HCT116 (cell line): Measurements from ENCODE around the gene GRB2. TPM values are rescaled to one million over a fixed set of nuclear protein-coding genes. Genes with fewer than 3 reads are reported as not detected.

ENCODE experiments used
- ATAC-seq: fragments of 200-7000 bp; cut with Tn5 transposase; 2 replicates; pipeline ENCODE4 v1.9.1; 2020; ENCODE audit warnings: mild to moderate bottlenecking, moderate library complexity
- BruUV-seq: library from RNA; stranded (reverse); fragments of 400-500 nt; replicated peaks from 2 replicates; lab custom pipeline; 2021; lab: Mats Ljungman, UMichigan
- CTCF ChIA-PET: fragments of 300-600 bp; sonication (Branson Sonifier 250); formaldehyde crosslinking; loops from one replicate; lab custom pipeline; 2021; ENCODE audit warnings: antibody characterized with exemption; lab: Charles Lee
- POLR2A ChIA-PET: fragments of 300-600, 350-600 bp; sonication (Branson Sonifier 250); formaldehyde crosslinking; loops from one replicate; lab custom pipeline; 2021; ENCODE audit warnings: antibody characterized with exemption; lab: Charles Lee
- RAD21 ChIA-PET, 2 experiments: fragments of 300-600 bp; sonication (Branson Sonifier 250); formaldehyde crosslinking; loops; one replicate each; lab custom pipeline; 2023; ENCODE audit warnings: low total read pairs in 2 of 2; ENCODE audit not compliant: uncharacterized antibody in 2 of 2, unreplicated experiment in 2 of 2, low non-redundant PET in 1 of 2; lab: Charles Lee
- DNase-seq: peaks from one replicate; pipeline ENCODE4 v3.0.0-alpha.2; 2010; ENCODE audit warnings: low read depth, low spot score
- H2AFZ ChIP-seq: fragments of 200-600 bp; shearing (Covaris generic), sonication (generic); 2 replicates; pipeline ENCODE4 v1.6.1; 2017; ENCODE audit warnings: low read depth, mixed run types, mixed read lengths, antibody characterized with exemption, low read length; ENCODE audit not compliant: poor library complexity, severe bottlenecking
- H3K27ac ChIP-seq: 2 replicates; pipeline ENCODE4 v1.5.1; 2012; ENCODE audit warnings: low read depth, low read length
- H3K27me3 ChIP-seq: fragments of 200-600 bp; sonication (generic); 2 replicates; pipeline ENCODE4 v1.6.1; 2016; ENCODE audit warnings: mixed run types, low read length, mixed read lengths; ENCODE audit not compliant: insufficient read depth
- H3K36me3 ChIP-seq, 2 experiments: fragments of 200-500 bp in 1 of 2; fragments of 200-600 bp in 1 of 2; sonication (Bioruptor generic) in 1 of 2; sonication (generic) in 1 of 2; 2 replicates each; pipeline versions ENCODE4 v1.5.1 to v1.6.1; 2014 to 2016; ENCODE audit warnings: low read length in 2 of 2, inconsistent platforms in 1 of 2, mixed read lengths in 1 of 2, mixed run types in 1 of 2; ENCODE audit not compliant: insufficient read depth in 2 of 2, control insufficient read depth in 1 of 2
- H3K4me1 ChIP-seq, 2 experiments: fragments of 200-600 bp in 1 of 2; sonication (generic) in 1 of 2; 2 replicates each; pipeline versions ENCODE4 v1.5.1 to v1.6.1; 2012 to 2017; ENCODE audit warnings: low read length in 2 of 2, inconsistent platforms in 1 of 2, mild to moderate bottlenecking in 1 of 2, mixed read lengths in 1 of 2, mixed run types in 1 of 2, moderate library complexity in 1 of 2; ENCODE audit not compliant: insufficient read depth in 2 of 2, control insufficient read depth in 1 of 2
- H3K4me2 ChIP-seq: fragments of 200-600 bp; sonication (generic); 2 replicates; pipeline ENCODE4 v1.6.1; 2017; ENCODE audit warnings: mixed run types, low read length, mixed read lengths
- H3K4me3 ChIP-seq, 2 experiments: fragments of 200-600 bp in 1 of 2; sonication (generic) in 1 of 2; replicated peaks in 1 of 2; 2 replicates each; pipeline ENCODE4 v1.5.1; 2011 to 2016; ENCODE audit warnings: low read length in 2 of 2, control low read depth in 1 of 2, low read depth in 1 of 2, mild to moderate bottlenecking in 1 of 2, mixed read lengths in 1 of 2, mixed run types in 1 of 2
- H3K79me2 ChIP-seq: fragments of 200-600 bp; sonication (generic); 2 replicates; pipeline ENCODE4 v1.6.1; 2017; ENCODE audit warnings: mild to moderate bottlenecking, mixed run types, low read length, moderate library complexity, mixed read lengths; ENCODE audit not compliant: insufficient read depth
- H3K9ac ChIP-seq: fragments of 200-600 bp; sonication (generic); 2 replicates; pipeline ENCODE4 v1.6.1; 2016; ENCODE audit warnings: low read length, mixed read lengths
- H3K9me2 ChIP-seq: fragments of 200-600 bp; sonication (generic), shearing (Covaris generic); 2 replicates; pipeline ENCODE4 v1.6.1; 2017; ENCODE audit warnings: mixed run types, mild to moderate bottlenecking, moderate library complexity; ENCODE audit not compliant: insufficient read depth
- H3K9me3 ChIP-seq, 2 experiments: fragments of 200-500 bp in 1 of 2; fragments of 200-600 bp in 1 of 2; sonication (Bioruptor generic) in 1 of 2; sonication (generic) in 1 of 2; 2 replicates each; pipeline ENCODE4 v1.6.1; 2014 to 2017; ENCODE audit warnings: low read length in 2 of 2, mixed read lengths in 2 of 2, inconsistent platforms in 1 of 2, low read depth in 1 of 2, mild to moderate bottlenecking in 1 of 2, mixed run types in 1 of 2, moderate library complexity in 1 of 2; ENCODE audit not compliant: control insufficient read depth in 1 of 2, insufficient read depth in 1 of 2
- H4K20me1 ChIP-seq: fragments of 200-600 bp; sonication (generic), shearing (Covaris generic); 2 replicates; pipeline ENCODE4 v1.6.1; 2017; ENCODE audit warnings: mixed run types, mild to moderate bottlenecking, moderate library complexity; ENCODE audit not compliant: insufficient read depth
- CBX3 ChIP-seq: IDR thresholded peaks from 2 replicates; pipeline ENCODE4 v1.6.1; 2012; ENCODE audit warnings: low read depth
- CEBPB ChIP-seq: IDR thresholded peaks from 2 replicates; pipeline ENCODE4 v1.6.1; 2012; ENCODE audit warnings: low read depth
- EGR1 ChIP-seq: IDR thresholded peaks from 2 replicates; pipeline ENCODE4 v1.6.1; 2012; ENCODE audit warnings: low read depth
- ELF1 ChIP-seq: IDR thresholded peaks from 2 replicates; pipeline ENCODE4 v1.6.1; 2012; ENCODE audit warnings: low read depth, borderline replicate concordance
- EZH2 ChIP-seq: fragments of 200-600 bp; sonication (generic); IDR thresholded peaks from 2 replicates; pipeline ENCODE4 v1.6.1; 2017; ENCODE audit warnings: antibody characterized with exemption, mixed run types
- EZH2phosphoT487 ChIP-seq: fragments of 200-600 bp; IDR thresholded peaks from 2 replicates; pipeline ENCODE4 v1.6.1; 2018; ENCODE audit warnings: antibody characterized with exemption, borderline replicate concordance
- FOSL1 ChIP-seq: IDR thresholded peaks from 2 replicates; pipeline ENCODE4 v1.6.1; 2012; ENCODE audit warnings: low read depth
- POLR2A ChIP-seq: IDR thresholded peaks from 2 replicates; pipeline ENCODE4 v1.7.0; 2011; ENCODE audit warnings: borderline replicate concordance; ENCODE audit not compliant: insufficient read depth, insufficient read length; ENCODE audit errors: extremely low read depth
- POLR2AphosphoS5 ChIP-seq: IDR thresholded peaks from 2 replicates; pipeline ENCODE4 v1.6.1; 2011; ENCODE audit warnings: mild to moderate bottlenecking, low read depth, low read length, moderate library complexity
- RAD21 ChIP-seq: IDR thresholded peaks from 2 replicates; pipeline ENCODE4 v1.6.1; 2012; ENCODE audit warnings: low read depth, mild to moderate bottlenecking
- REST ChIP-seq: IDR thresholded peaks from 2 replicates; pipeline ENCODE4 v1.6.1; 2012; ENCODE audit warnings: low read depth
- SIN3A ChIP-seq: IDR thresholded peaks from 2 replicates; pipeline ENCODE4 v1.6.1; 2012; ENCODE audit warnings: low read depth
- SP1 ChIP-seq: IDR thresholded peaks from 2 replicates; pipeline ENCODE4 v1.6.1; 2012; ENCODE audit warnings: low read depth
- SRF ChIP-seq: IDR thresholded peaks from 2 replicates; pipeline ENCODE4 v1.6.1; 2012; ENCODE audit warnings: low read depth
- YY1 ChIP-seq: IDR thresholded peaks from 2 replicates; pipeline ENCODE4 v1.6.1; 2011; ENCODE audit warnings: low read length, low read depth, moderate library complexity, mild to moderate bottlenecking; ENCODE audit not compliant: insufficient replicate concordance; ENCODE audit errors: extremely low read depth
- ZBTB33 ChIP-seq: IDR thresholded peaks from 2 replicates; pipeline ENCODE4 v1.6.1; 2011; ENCODE audit warnings: mild to moderate bottlenecking, low read length, moderate library complexity; ENCODE audit not compliant: insufficient replicate concordance; ENCODE audit errors: extremely low read depth
- ZFX ChIP-seq: fragments of 450-650 bp; IDR thresholded peaks from 2 replicates; pipeline ENCODE4 v1.6.1; 2017
- ZNF274 ChIP-seq: fragments of 200-500 bp; sonication (Bioruptor generic); IDR thresholded peaks from 2 replicates; pipeline ENCODE4 v1.6.1; 2014; ENCODE audit warnings: mild to moderate bottlenecking, low read depth, low read length, inconsistent platforms
- intact Hi-C: fragments of 100-400 bp; cut with micrococcal nuclease; formaldehyde crosslinking; loops from 2 replicates; pipeline ENCODE4 v1.10.0; 2022
- total RNA-seq: library from RNA; stranded (reverse); gene quantifications from one replicate; pipeline ENCODE4 v1.2.1, GENCODE V29; 2021; ENCODE audit not compliant: unreplicated experiment
- TF ChIP-seq, protein P1 (sequence below), 3 experiments: fragments of 200-600 bp in 1 of 3; sonication (generic) in 1 of 3; IDR thresholded peaks in 2 of 3; conservative IDR thresholded peaks in 1 of 3; 2 replicates each; pipeline ENCODE4 v1.5.1; 2012 to 2017; ENCODE audit warnings: low read depth in 2 of 3, low read length in 2 of 3, antibody characterized with exemption in 1 of 3, borderline replicate concordance in 1 of 3, control low read depth in 1 of 3, mild to moderate bottlenecking in 1 of 3, mixed read lengths in 1 of 3, mixed run types in 1 of 3, moderate library complexity in 1 of 3; ENCODE audit not compliant: insufficient read depth in 1 of 3
- TF ChIP-seq, protein P2 (sequence below): IDR thresholded peaks from 2 replicates; pipeline ENCODE4 v1.6.1; 2012

GRB2 gene
- total RNA-seq, 1 experiment from 2014 or later = 146 TPM

- Histone ChIP-seq H3K36me3 (no peaks in the 10 kb centered on the region), H3K27ac (no peak overlapping the region), H3K4me2 (no peak overlapping the region), H3K4me3 (no peak overlapping the region), H3K4me1 (no peaks in the 10 kb centered on the region), H3K9me3 (no peaks in the 10 kb centered on the region), H4K20me1 (no peaks in the 10 kb centered on the region), H2AFZ (no peak overlapping the region), H3K27me3 (no peaks in the 10 kb centered on the region), H3K9ac (no peak overlapping the region), H3K79me2 (no peaks in the 10 kb centered on the region), H3K9me2 (no peaks in the 10 kb centered on the region)
- intact Hi-C loops = no loop called here
- RAD21 ChIA-PET = no interaction called here
- CTCF ChIA-PET = no interaction called here
- POLR2A ChIA-PET = interaction anchor here (1.9 kb wide), 1 partner anchor 11 kb away, joined by 11 read pairs; the partner anchor contains the start of gene SLC25A19
- ATAC-seq (no peak), DNase-seq (no peak)
- TF ChIP-seq POLR2A = no peak
- no peak for TF ChIP-seq EGR1
- TF ChIP-seq POLR2AphosphoS5 = no peak
- no peak for TF ChIP-seq SRF
- no peak for TF ChIP-seq RAD21
- TF ChIP-seq ZNF274 = no peak
- TF ChIP-seq EZH2phosphoT487 = no peak
- no peak for TF ChIP-seq YY1
- no peak for TF ChIP-seq FOSL1
- TF ChIP-seq, protein P1, sequence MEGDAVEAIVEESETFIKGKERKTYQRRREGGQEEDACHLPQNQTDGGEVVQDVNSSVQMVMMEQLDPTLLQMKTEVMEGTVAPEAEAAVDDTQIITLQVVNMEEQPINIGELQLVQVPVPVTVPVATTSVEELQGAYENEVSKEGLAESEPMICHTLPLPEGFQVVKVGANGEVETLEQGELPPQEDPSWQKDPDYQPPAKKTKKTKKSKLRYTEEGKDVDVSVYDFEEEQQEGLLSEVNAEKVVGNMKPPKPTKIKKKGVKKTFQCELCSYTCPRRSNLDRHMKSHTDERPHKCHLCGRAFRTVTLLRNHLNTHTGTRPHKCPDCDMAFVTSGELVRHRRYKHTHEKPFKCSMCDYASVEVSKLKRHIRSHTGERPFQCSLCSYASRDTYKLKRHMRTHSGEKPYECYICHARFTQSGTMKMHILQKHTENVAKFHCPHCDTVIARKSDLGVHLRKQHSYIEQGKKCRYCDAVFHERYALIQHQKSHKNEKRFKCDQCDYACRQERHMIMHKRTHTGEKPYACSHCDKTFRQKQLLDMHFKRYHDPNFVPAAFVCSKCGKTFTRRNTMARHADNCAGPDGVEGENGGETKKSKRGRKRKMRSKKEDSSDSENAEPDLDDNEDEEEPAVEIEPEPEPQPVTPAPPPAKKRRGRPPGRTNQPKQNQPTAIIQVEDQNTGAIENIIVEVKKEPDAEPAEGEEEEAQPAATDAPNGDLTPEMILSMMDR (IDR thresholded peaks at IDR 0.05 in 2 of 3, conservative IDR thresholded peaks at IDR 0.05 in 1 of 3; ENCODE audit: borderline replicate concordance in 1 of 3, insufficient read depth in 1 of 3, low read depth in 2 of 3, low read length in 2 of 3) = no peak
- TF ChIP-seq REST = no peak
- TF ChIP-seq CEBPB = no peak
- no peak for TF ChIP-seq SP1
- TF ChIP-seq ELF1 = no peak
- no peak for TF ChIP-seq ZBTB33
- TF ChIP-seq ZFX = no peak
- TF ChIP-seq, protein P2, sequence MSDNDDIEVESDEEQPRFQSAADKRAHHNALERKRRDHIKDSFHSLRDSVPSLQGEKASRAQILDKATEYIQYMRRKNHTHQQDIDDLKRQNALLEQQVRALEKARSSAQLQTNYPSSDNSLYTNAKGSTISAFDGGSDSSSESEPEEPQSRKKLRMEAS = no peak
- TF ChIP-seq CBX3 = no peak
- no peak for TF ChIP-seq SIN3A
- no peak for TF ChIP-seq EZH2
- no TSS peak for BruUV-seq
Measured at GRCh38 chr17:75300280-75300679, 105.2 kb downstream of the GRB2 start.
